Peyer's patch (tissue), 4 donors: ENCODE data around the gene NFASC.

Experiments
- POLR2A ChIP-seq, 2 donors: fragments of 450-650 bp; IDR thresholded peaks; one replicate each; pipeline ENCODE4 v1.5.1; 2017; ENCODE audit warnings: antibody characterized with exemption in 2 of 2, mild to moderate bottlenecking in 2 of 2, moderate library complexity in 2 of 2
- TF ChIP-seq, protein P1 (sequence below), 6 experiments: fragments of 450-650 bp in 4 of 6; fragments of 200-600 bp in 2 of 6; sonication (generic) in 1 of 6; IDR thresholded peaks; one replicate each; pipeline ENCODE4 v1.5.1; 2017 to 2019; ENCODE audit warnings: antibody characterized with exemption in 6 of 6, mild to moderate bottlenecking in 3 of 6, moderate library complexity in 1 of 6

DNA sequence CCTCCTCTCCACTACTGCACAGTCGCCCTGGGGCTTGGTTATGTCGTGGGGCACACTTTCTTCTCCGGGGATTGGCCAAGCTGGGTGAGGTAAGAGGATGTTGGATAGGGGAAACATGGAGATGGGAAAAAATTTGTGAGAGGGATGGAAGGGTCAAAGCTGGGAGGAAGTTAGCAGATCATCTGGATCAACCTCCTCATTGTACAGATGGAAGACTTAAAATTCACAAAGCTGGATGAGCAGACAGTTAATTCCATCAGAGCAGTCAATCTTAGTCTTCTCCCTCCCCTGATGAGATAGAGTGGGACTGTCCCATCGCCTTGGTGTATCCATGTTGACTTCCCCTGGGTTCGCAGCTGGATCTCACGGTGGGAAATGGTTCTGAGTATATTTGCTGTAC is 102.8 kb downstream of the NFASC start:
- TF ChIP-seq, protein P1, sequence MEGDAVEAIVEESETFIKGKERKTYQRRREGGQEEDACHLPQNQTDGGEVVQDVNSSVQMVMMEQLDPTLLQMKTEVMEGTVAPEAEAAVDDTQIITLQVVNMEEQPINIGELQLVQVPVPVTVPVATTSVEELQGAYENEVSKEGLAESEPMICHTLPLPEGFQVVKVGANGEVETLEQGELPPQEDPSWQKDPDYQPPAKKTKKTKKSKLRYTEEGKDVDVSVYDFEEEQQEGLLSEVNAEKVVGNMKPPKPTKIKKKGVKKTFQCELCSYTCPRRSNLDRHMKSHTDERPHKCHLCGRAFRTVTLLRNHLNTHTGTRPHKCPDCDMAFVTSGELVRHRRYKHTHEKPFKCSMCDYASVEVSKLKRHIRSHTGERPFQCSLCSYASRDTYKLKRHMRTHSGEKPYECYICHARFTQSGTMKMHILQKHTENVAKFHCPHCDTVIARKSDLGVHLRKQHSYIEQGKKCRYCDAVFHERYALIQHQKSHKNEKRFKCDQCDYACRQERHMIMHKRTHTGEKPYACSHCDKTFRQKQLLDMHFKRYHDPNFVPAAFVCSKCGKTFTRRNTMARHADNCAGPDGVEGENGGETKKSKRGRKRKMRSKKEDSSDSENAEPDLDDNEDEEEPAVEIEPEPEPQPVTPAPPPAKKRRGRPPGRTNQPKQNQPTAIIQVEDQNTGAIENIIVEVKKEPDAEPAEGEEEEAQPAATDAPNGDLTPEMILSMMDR (IDR thresholded peaks at IDR 0.05), result no peak
- no peak for TF ChIP-seq POLR2A (IDR thresholded peaks at IDR 0.05)
